ENCODE data around the gene CTTN. TPM values are rescaled to one million over a fixed set of nuclear protein-coding genes. Genes with fewer than 3 reads are reported as not detected.

Gene CTTN
- total RNA-seq, 4 donors from 2014 or later = 92.8 to 226 (median 134) TPM

DNA sequence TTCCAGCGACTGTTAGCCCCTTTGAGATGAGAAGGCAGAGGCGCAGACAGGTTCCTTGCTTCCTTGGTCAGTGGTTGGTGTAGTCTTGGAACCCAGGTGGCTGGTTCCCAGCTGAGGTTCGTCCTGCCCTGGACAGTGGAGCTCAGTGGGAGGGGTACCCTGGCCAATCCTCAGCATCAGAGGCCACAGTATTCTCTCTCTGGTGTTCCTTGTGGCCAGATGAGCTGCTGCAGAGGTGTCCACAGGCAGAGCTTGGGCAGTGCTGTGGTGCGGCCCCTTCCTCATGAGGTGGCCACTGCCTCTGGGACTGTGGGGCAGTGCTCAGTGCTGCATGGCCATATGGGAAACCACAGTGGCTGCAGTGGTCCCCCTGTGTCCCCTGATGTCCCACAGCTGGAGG lies 61.8 kb downstream of the CTTN start:
- TF ChIP-seq, protein P1, sequence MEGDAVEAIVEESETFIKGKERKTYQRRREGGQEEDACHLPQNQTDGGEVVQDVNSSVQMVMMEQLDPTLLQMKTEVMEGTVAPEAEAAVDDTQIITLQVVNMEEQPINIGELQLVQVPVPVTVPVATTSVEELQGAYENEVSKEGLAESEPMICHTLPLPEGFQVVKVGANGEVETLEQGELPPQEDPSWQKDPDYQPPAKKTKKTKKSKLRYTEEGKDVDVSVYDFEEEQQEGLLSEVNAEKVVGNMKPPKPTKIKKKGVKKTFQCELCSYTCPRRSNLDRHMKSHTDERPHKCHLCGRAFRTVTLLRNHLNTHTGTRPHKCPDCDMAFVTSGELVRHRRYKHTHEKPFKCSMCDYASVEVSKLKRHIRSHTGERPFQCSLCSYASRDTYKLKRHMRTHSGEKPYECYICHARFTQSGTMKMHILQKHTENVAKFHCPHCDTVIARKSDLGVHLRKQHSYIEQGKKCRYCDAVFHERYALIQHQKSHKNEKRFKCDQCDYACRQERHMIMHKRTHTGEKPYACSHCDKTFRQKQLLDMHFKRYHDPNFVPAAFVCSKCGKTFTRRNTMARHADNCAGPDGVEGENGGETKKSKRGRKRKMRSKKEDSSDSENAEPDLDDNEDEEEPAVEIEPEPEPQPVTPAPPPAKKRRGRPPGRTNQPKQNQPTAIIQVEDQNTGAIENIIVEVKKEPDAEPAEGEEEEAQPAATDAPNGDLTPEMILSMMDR (IDR thresholded peaks at IDR 0.05 in 4 of 5, conservative IDR thresholded peaks at IDR 0.05 in 1 of 5) = no peak
- no peak for TF ChIP-seq POLR2A (IDR thresholded peaks at IDR 0.05)
- no peak overlapping the region for H3K27ac ChIP-seq
- intact Hi-C loops (cut with DNase I; ENCODE audit: low total_unique reads) = no loop called here
- DNase-seq (no peak), ATAC-seq (no peak)
- H3K36me3 ChIP-seq = no peaks in the 10 kb centered on the region
- H3K9me3 ChIP-seq = no peaks in the 10 kb centered on the region
- no peaks in the 10 kb centered on the region for H3K27me3 ChIP-seq
- in situ Hi-C loops (cut with MboI; ENCODE audit: low sequenced_read_pairs in 4 of 4) = no loop called here
- H3K4me3 ChIP-seq = no peak overlapping the region
- no peaks in the 10 kb centered on the region for H3K4me1 ChIP-seq

DNA sequence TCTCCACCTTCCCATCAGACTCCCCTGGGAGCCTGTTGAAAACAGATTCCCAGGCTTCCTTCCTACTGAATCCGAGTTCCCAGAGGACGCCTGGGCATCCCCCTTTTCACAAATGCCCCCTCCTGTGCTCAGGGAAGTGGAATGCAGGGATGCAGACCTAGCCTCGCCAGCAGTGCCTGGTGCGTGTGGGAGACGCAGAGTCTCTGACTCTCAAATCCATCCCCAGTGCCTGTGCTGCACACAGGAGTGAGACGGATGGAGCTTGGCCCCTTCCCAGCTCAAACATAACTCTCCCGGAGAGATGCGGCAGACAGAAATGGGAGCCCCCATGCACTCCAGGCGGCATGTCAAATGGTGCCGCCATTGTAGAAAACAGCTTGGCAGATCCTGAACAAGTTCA lies 62.6 kb downstream of the CTTN start:
- no peaks in the 10 kb centered on the region for H3K36me3 ChIP-seq
- no peaks in the 10 kb centered on the region for H3K9me3 ChIP-seq
- intact Hi-C loops (cut with DNase I; ENCODE audit: low total_unique reads) (no loop called here), in situ Hi-C loops (cut with MboI; ENCODE audit: low sequenced_read_pairs in 4 of 4) (no loop called here)
- DNase-seq = no peak
- no peak overlapping the region for H3K4me3 ChIP-seq
- H3K4me1 ChIP-seq = no peaks in the 10 kb centered on the region
- ATAC-seq = no peak
- H3K27me3 ChIP-seq = no peaks in the 10 kb centered on the region
- no peak overlapping the region for H3K27ac ChIP-seq
- TF ChIP-seq, protein P1 (IDR thresholded peaks at IDR 0.05 in 4 of 5, conservative IDR thresholded peaks at IDR 0.05 in 1 of 5) = no peak
- TF ChIP-seq POLR2A (IDR thresholded peaks at IDR 0.05) = no peak

DNA sequence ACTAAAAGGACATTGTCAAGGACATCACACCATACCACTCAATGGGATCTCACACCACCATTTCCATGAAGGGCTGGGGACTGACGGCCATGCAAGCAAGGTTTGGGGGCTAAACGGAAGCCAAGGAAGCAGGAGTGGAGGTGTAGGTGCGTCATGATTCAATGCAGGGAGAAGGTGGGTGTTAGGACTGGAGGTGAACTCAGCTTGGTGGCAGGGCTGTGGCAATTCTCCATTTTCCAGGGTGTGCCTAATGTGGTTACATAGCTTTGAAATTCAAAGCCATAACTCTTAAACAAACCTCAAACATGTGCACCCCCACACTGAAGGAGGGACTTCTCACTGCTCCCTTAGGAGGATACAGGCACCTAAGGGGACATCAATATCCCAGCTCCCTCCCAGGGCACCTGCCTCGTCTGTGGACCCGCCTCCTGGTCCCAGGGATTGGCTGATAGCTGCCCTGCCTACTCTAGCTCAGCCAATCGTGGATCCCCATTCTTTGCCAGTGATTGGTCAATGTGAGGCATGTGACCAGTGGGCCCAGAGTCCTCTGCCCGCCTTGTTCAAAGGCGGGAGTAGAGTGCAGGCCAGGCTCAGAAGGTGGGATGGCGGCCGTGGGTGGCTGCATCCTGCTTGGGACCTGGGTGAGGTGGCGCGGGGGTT lies 64.6 kb downstream of the CTTN start:
- Histone ChIP-seq H3K4me1 (peaks cover 0 to under 1% of the 10 kb centered on the region in 2 donors), H3K9me3 (no peaks in the 10 kb centered on the region), H3K27me3 (no peaks in the 10 kb centered on the region), H3K27ac (no peak overlapping the region), H3K4me3 (no peak overlapping the region), H3K36me3 (no peaks in the 10 kb centered on the region)
- ATAC-seq (no peak), DNase-seq (no peak)
- intact Hi-C loops (cut with DNase I; ENCODE audit: low total_unique reads) (no loop called here), in situ Hi-C loops (cut with MboI; ENCODE audit: low sequenced_read_pairs in 4 of 4) (no loop called here)
- no peak for TF ChIP-seq POLR2A (IDR thresholded peaks at IDR 0.05)
- TF ChIP-seq, protein P1 (IDR thresholded peaks at IDR 0.05 in 4 of 5, conservative IDR thresholded peaks at IDR 0.05 in 1 of 5) = no peak

DNA sequence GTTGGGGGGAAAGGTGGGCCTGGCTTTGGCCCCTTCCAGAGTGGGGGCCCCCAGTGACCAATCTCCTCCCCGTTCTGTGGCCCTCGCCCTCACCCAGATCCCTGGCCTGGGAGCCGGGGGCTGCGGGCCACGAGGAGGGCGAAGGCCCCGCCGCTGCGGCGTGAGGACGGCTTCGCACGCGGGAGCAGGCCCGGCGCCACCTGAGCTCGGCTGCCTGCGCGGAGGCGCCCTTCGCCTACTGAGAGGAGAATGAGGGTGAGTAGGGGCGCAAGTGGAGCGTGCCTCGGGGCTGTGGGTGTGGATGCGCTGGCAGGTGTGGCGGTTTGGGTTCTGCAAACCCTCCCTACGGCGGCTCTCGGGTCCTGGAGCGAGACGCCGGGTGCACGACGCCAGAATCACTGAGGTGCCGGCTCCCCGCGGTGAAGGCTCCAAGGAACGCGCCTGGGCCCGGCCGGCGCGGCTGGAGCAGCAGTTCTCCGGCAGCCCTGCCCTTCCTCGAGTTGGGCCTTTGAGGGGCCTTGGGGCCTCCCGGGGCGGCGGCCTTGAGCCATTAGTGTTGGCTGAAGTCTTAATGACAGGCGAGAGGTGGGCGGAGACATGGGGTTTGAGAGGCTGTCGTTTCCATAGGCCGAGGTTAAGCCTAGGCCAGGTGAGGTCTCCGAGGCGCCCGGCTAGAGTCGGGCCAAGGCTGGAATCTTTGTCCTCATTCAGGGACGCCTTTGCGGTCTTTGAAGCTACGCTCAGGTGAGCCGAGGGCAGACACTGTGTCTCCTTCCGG lies 65.3 kb downstream of the CTTN start:
- intact Hi-C loops (cut with DNase I; ENCODE audit: low total_unique reads) (no loop called here), in situ Hi-C loops (cut with MboI; ENCODE audit: low sequenced_read_pairs in 4 of 4) (no loop called here)
- TF ChIP-seq, protein P1 (IDR thresholded peaks at IDR 0.05 in 4 of 5, conservative IDR thresholded peaks at IDR 0.05 in 1 of 5) = no peak
- TF ChIP-seq POLR2A (IDR thresholded peaks at IDR 0.05) = no peak
- no peaks in the 10 kb centered on the region for H3K9me3 ChIP-seq
- H3K27me3 ChIP-seq = no peaks in the 10 kb centered on the region
- DNase-seq (no peak), ATAC-seq (no peak)
- H3K36me3 ChIP-seq = no peaks in the 10 kb centered on the region
- H3K4me3 ChIP-seq = no peak overlapping the region
- H3K27ac ChIP-seq = no peak overlapping the region
- H3K4me1 ChIP-seq = peaks cover 0 to 4% of the 10 kb centered on the region in 2 donors
